ENCODE results near the gene RPAP3.
A peak's percentile ranks its signal among the peaks of the same experiment; 100 is the strongest.
"Not testable (repeated sequence)": the region's sequence is repeated elsewhere in the genome, so short reads cannot be mapped to it uniquely, and the experiment has no call there.

RPAP3 gene

GRCh38 chr12:47717443-47718193, 11.8 kb upstream of the RPAP3 start:
- DNase-seq = peak; percentile 57

DNA sequence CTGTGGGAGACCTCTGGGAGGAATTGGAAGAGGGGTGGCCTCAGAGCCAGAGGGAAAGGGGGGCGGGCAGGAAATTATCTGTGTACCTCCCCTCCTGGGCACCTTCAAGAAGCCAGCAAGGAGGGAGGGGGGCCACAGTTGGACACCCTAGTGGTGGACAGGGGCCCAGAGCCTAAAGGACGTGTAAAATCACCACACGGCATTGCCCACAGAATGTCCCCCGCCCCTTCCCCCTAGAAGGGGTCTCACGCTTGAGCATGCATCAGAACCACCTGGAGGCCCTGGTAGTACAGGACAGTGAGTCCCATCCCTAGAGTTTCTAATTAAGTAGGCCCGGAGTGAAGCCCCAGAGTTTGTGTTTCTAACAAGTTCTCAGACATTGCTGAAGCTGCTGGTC, 11.2 kb upstream of the RPAP3 start:
- no peak for DNase-seq

- no peak for DNase-seq
Observed at GRCh38 chr12:47715877-47716548, 10.2 kb upstream of the RPAP3 start.

GRCh38 chr12:47715393-47715876, 9.6 kb upstream of the RPAP3 start:
- peak; percentile 79 for DNase-seq

GRCh38 chr12:47714826-47715386, 9.1 kb upstream of the RPAP3 start:
- DNase-seq = peak; percentile 77

- no peak for DNase-seq
Observed at GRCh38 chr12:47712171-47712570, 6.3 kb upstream of the RPAP3 start.

- DNase-seq = no peak
Observed at GRCh38 chr12:47711448-47711847, 5.6 kb upstream of the RPAP3 start.

- DNase-seq = peak; percentile 45
Observed at GRCh38 chr12:47710278-47710677, 4.4 kb upstream of the RPAP3 start.

- peak; percentile 11 for DNase-seq
Observed at GRCh38 chr12:47709671-47710070, 3.8 kb upstream of the RPAP3 start.

DNA sequence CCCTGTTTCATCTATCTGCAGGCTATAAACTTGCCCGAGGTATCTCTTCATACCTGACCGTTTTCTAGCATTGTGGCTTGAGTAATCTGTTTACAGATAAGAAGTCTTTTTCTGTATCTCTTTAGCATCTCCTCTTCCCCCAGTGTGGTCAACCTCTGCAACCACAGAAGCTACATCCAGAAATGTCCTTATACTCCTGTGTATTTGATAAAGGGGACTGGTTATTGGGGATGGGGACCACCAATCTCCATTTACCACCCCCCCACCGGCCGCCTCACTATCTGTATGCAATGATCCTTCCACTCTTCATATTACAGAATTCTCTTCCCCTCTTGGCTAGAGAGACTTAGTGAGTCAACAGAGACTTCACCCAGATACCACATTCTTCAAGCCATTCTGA, 3.4 kb upstream of the RPAP3 start:
- DNase-seq = no peak

DNA sequence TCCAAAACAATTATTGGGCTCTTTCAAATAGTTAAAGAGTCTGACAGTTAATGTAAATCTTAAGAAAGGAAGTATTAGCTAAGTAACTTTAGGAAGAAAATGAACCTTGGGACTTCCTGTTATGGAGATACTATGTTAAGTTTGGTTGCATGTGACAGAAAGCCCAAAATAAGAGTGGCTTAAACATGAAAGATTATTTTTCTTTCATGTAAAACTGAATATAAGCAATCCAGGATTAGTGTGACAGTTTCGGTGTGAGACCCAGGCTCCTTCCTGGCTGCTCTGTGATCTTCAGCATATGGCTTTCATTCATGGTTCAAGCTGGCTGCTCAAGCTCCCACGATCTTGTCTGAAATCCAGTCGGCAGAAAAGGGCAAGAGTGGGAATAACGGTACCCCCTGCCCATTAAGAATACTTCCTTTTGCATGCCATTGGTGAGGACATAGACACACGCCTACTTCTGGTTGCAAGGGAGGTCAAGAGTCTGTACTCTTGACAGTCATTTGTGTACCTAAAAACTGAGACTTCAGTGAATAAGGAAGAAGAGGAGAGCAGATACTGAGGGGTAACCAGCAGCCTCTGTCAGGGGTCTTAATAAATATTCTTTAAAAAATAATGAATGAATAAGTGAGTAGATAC, 2.2 kb upstream of the RPAP3 start:
- peak; percentile 43 for DNase-seq

- no peak for DNase-seq
Observed at GRCh38 chr12:47707355-47707754, 1.5 kb upstream of the RPAP3 start.

GRCh38 chr12:47705229-47705565, 633 bp downstream of the RPAP3 start:
- no peak for DNase-seq

GRCh38 chr12:47704719-47705118, 1.1 kb downstream of the RPAP3 start:
- no peak for DNase-seq

DNA sequence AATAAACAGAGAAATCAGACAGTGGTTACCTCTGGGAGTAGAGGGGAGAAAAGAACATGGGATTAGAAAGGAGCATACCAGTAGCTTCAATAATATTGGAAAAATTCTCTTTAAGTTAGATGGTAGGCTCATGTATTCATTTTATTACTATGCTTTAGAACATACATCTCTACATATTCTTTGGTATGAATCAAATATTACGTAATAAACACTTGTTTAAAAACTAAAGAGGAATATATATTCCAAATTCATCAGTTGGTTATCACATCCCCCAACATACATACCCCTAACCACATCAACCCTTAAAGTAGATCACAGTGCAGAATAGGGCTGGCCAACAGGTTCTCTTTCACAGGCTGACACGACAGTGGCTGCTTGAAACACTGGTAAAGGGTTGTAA, 5.6 kb downstream of the RPAP3 start:
- DNase-seq = no peak

- DNase-seq = no peak
Observed at GRCh38 chr12:47698631-47699030, 7.2 kb downstream of the RPAP3 start.

DNA sequence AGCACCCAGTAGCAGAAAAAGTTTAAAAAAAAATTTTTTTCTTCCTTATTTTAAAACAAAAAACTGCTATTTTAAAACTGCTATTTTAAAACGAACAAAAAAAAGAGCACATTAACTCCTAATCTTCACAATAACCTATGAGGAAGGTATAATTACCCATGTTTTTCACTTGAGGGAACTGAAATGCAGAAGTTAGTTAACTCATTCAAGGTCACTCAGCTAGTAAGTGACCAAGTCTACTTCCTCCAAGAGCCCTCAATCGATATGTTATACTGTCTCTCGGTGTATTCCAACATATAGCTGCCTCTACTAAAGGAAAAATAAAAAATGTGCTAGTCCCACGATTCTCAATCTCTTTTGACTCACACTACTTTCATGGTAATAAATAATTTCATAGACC, 7.8 kb downstream of the RPAP3 start:
- peak; percentile 47 for DNase-seq

- DNase-seq = no peak
Observed at GRCh38 chr12:47689215-47689614, 16.6 kb downstream of the RPAP3 start.

GRCh38 chr12:47687636-47688035, 18.2 kb downstream of the RPAP3 start:
- DNase-seq = no peak

- peak; percentile 42 for DNase-seq
Observed at GRCh38 chr12:47686645-47687240, 19.1 kb downstream of the RPAP3 start.

GRCh38 chr12:47679785-47680184, 26.0 kb downstream of the RPAP3 start:
- no peak for DNase-seq

DNA sequence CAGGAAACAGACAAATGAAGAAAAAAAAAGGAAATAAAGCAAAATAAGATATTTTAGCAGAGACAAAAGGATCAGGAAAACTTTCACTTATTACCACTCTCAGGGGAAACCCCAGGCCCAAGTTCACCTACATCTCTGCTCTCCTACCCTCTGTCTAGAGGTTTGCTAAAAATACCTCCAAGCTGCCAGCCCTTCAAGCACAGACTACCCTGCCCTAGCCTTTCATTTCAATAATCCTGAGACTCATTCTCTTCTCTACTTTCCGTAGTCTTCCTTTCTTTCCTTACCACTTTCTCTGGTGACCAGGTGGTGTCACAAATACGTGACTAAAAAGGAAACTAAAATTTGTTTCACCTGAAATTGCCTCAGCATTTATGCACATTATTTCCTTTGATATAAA, 33.8 kb downstream of the RPAP3 start:
- DNase-seq = no peak

- not testable (repeated sequence) for DNase-seq
Observed at GRCh38 chr12:47667935-47668334, 37.9 kb downstream of the RPAP3 start.

Data from inflammatory macrophage treated with lipopolysaccharide for 4 hours (primary cell).